Measurements from ENCODE around the gene MYMX. TPM values are rescaled to one million over a fixed set of nuclear protein-coding genes. Genes with fewer than 3 reads are reported as not detected.
"Not testable (repeated sequence)": the region's sequence is repeated elsewhere in the genome, so short reads cannot be mapped to it uniquely, and the experiment has no call there.

Gene MYMX
- total and polyA plus RNA-seq, 2 of the 13 experiments (the other 11 are each of a cell fraction or from before 2014, with no cell fraction given): not detected

DNA sequence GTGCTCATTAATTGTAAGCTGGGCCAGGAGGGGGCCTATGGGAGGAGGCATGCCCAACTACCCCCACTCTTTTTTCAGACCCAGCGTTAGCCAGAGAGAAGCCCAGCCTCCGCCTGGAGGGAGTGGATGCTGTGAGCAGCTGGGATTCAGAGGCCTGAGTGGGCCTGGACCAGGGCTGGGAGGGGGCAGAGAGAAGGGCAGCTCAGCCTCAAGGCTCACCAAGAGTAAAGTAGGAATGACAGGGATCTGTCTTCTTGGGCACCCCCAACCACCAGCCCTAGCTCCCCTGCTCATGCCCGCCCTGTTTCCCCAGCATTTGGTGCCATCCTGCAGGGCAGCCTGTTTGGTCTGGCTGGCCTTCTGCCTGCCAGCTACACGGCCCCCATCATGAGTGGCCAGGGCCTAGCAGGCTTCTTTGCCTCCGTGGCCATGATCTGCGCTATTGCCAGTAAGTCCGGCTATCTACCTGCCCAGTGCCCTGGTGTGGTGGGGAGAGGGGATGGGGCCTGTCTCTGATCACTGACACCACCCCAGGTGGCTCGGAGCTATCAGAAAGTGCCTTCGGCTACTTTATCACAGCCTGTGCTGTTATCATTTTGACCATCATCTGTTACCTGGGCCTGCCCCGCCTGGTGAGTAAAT, 13.4 kb downstream of the MYMX start:
- FAIRE-seq: no peak
- Histone ChIP-seq H3K4me2 (ENCODE audit: low read depth, low read length) (no peak overlapping the region), H3K27me3 (ENCODE audit: control insufficient read depth in 1 of 2, insufficient read depth in 2 of 2, low read length in 2 of 2) (no peaks in the 10 kb centered on the region), H3K4me3 (replicated peaks in 1 of 3; ENCODE audit: insufficient read depth in 1 of 3, low read depth in 2 of 3, low read length in 3 of 3) (no peak overlapping the region), H3K79me2 (ENCODE audit: insufficient read depth, low read length) (peaks cover 6% of the 10 kb centered on the region), H3K27ac (ENCODE audit: extremely low read length, insufficient read depth, low read length) (no peak overlapping the region), H2AFZ (ENCODE audit: low read length) (no peak overlapping the region), H3K4me1 (ENCODE audit: insufficient read depth, low read length) (peaks cover 50% of the 10 kb centered on the region), H3K9me3 (ENCODE audit: low read length) (no peaks in the 10 kb centered on the region), H4K20me1 (ENCODE audit: insufficient read depth, low read length) (no peaks in the 10 kb centered on the region), H3K36me3 (replicated peaks in 1 of 2; ENCODE audit: control insufficient read depth in 1 of 2, insufficient read depth in 2 of 2, low read length in 2 of 2) (peaks cover 11 to 24% of the 10 kb centered on the region in 2 experiments), H3K9ac (ENCODE audit: insufficient read depth, low read depth, low read length) (no peak overlapping the region)
- ChIA-PET POLR2A (interaction anchor here (0.6 to 1.2 kb wide), 2 partner anchors 8 to 11 kb away, joined by 3 to 4 read pairs; no protein-coding TSS in a partner anchor), CTCF (ENCODE audit: low intra/inter-chr PET ratio, low total read pairs) (no interaction called here)
- intact Hi-C loops (cut with micrococcal nuclease; ENCODE audit: unreplicated experiment) (no loop called here), in situ Hi-C loops (cut with HindIII; ENCODE audit: extremely low pct_ligation_motif_present, low pct_unique_long_range_greater_than_20kb) (no loop called here)
- no TSS peak for BruUV-seq (replicated peaks)
- DNase-seq (ENCODE audit: low spot score): no peak
- ATAC-seq: no peak
- 97% methylated on average over 6 of the region's 10 CpGs for WGBS (ENCODE audit: low lambda C conversion rate)
- TF ChIP-seq KMT2B (CRISPR knock-in tag; IDR thresholded peaks at IDR 0.05): no peak
- TF ChIP-seq FIP1L1 (IDR thresholded peaks at IDR 0.05; ENCODE audit: borderline replicate concordance, insufficient read depth, low read depth, low read length): no peak
- TF ChIP-seq ZNF124 (CRISPR knock-in tag; IDR thresholded peaks at IDR 0.05): no peak

DNA sequence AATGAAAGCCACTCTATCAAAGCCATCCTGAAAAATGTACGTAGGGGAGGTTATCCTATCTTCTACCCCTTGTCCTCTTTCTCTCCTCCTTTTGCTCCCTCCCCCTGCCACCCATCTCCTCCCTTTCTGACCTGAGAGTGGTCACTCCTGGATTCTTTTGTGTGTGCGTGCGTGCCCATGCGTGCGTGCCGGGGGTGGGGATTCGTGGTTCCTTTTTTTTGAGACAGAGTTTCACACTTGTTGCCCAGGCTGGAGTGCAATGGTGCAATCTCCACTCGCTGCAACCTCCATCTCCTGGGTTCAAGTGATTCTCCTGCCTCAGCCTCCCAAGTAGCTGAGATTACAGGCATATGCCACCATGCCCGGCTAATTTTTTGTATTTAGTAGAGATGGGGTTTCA, 14.7 kb downstream of the MYMX start:
- H4K20me1 ChIP-seq (ENCODE audit: insufficient read depth, low read length); ATAC-seq; H3K79me2 ChIP-seq (ENCODE audit: insufficient read depth, low read length); BruUV-seq (replicated peaks); H3K4me3 ChIP-seq (replicated peaks in 1 of 3; ENCODE audit: insufficient read depth in 1 of 3, low read depth in 2 of 3, low read length in 3 of 3); intact Hi-C loops (cut with micrococcal nuclease; ENCODE audit: unreplicated experiment); DNase-seq (ENCODE audit: low spot score); H3K27me3 ChIP-seq (ENCODE audit: control insufficient read depth in 1 of 2, insufficient read depth in 2 of 2, low read length in 2 of 2); POLR2A ChIA-PET; CTCF ChIA-PET (ENCODE audit: low intra/inter-chr PET ratio, low total read pairs); H2AFZ ChIP-seq (ENCODE audit: low read length); H3K4me2 ChIP-seq (ENCODE audit: low read depth, low read length); H3K27ac ChIP-seq (ENCODE audit: extremely low read length, insufficient read depth, low read length); FAIRE-seq; H3K9me3 ChIP-seq (ENCODE audit: low read length); in situ Hi-C loops (cut with HindIII; ENCODE audit: extremely low pct_ligation_motif_present, low pct_unique_long_range_greater_than_20kb); H3K9ac ChIP-seq (ENCODE audit: insufficient read depth, low read depth, low read length): not testable (repeated sequence)
- 98% methylated on average over 9 of the region's 9 CpGs for WGBS (ENCODE audit: low lambda C conversion rate)
- H3K36me3 ChIP-seq (replicated peaks in 1 of 2; ENCODE audit: control insufficient read depth in 1 of 2, insufficient read depth in 2 of 2, low read length in 2 of 2): peaks cover 11 to 24% of the 10 kb centered on the region in 2 experiments
- peaks cover 48% of the 10 kb centered on the region for H3K4me1 ChIP-seq (ENCODE audit: insufficient read depth, low read length)
